K562 (cell line): ENCODE measurements around the gene AFG1L. TPM values are rescaled to one million over a fixed set of nuclear protein-coding genes. Genes with fewer than 3 reads are reported as not detected.

Source experiments
- ATF7 ChIP-seq: fragments of 450-650 bp; IDR thresholded peaks from 2 replicates; pipeline ENCODE4 v1.7.1; 2014; ENCODE audit warnings: mild to moderate bottlenecking, moderate library complexity
- CBX3 ChIP-seq, 2 experiments: IDR thresholded peaks; 1 replicate in 1 of 2; 2 replicates in 1 of 2; pipeline ENCODE4 v1.6.1; 2012; ENCODE audit warnings: inconsistent platforms in 2 of 2, low read length in 2 of 2, borderline replicate concordance in 1 of 2, control low read depth in 1 of 2
- EHMT2 ChIP-seq: fragments of 450-650 bp; IDR thresholded peaks from 2 replicates; pipeline ENCODE4 v1.6.1; 2018; ENCODE audit warnings: antibody characterized with exemption
- ETV1 ChIP-seq: fragments of 450-650 bp; conservative IDR thresholded peaks from 2 replicates; pipeline ENCODE4 v1.6.1; 2016; ENCODE audit warnings: missing genetic modification characterization, control low read depth, low read depth, missing compliant biosample characterization
- FIP1L1 ChIP-seq: fragments of 200-400 bp; formaldehyde crosslinking; IDR thresholded peaks from 2 replicates; pipeline ENCODE4 v1.6.1; 2018; ENCODE audit warnings: mild to moderate bottlenecking, low read depth, low read length; ENCODE audit not compliant: poor library complexity, severe bottlenecking
- HDAC1 ChIP-seq, 2 experiments: fragments of 450-650 bp; IDR thresholded peaks; 2 replicates each; pipeline ENCODE4 v1.6.1; 2016 to 2017; ENCODE audit warnings: inconsistent platforms in 1 of 2, mild to moderate bottlenecking in 1 of 2, moderate library complexity in 1 of 2
- HEY1 ChIP-seq: fragments of 250-450 bp; sonication (Bioruptor Pico); IDR thresholded peaks from 2 replicates; pipeline ENCODE4 v1.5.0; 2020; ENCODE audit warnings: mild to moderate bottlenecking, moderate library complexity, borderline replicate concordance
- HMG20A ChIP-seq: fragments of 450-650 bp; formaldehyde crosslinking; conservative IDR thresholded peaks from 2 replicates; pipeline ENCODE4 v1.4.0; 2020; ENCODE audit warnings: mild to moderate bottlenecking, mixed read lengths
- KLF10 ChIP-seq: fragments of 250-450 bp; sonication (Bioruptor Pico); IDR thresholded peaks from 2 replicates; pipeline ENCODE4 v1.6.1; 2021; ENCODE audit warnings: matching md5 sums
- SP2 ChIP-seq: IDR thresholded peaks from 2 replicates; pipeline ENCODE4 v1.6.1; 2011; ENCODE audit warnings: mild to moderate bottlenecking, low read depth, low read length, moderate library complexity; ENCODE audit not compliant: poor library complexity, severe bottlenecking; ENCODE audit errors: extremely low read depth
- TAF15 ChIP-seq: fragments of 200-400 bp; formaldehyde crosslinking; IDR thresholded peaks from 2 replicates; pipeline ENCODE4 v1.6.1; 2017; ENCODE audit warnings: mild to moderate bottlenecking, low read depth, low read length, moderate library complexity
- TRIM24 ChIP-seq, 2 experiments: fragments of 450-650 bp; IDR thresholded peaks; 2 replicates each; pipeline ENCODE4 v1.6.1; 2016
- ZBTB17 ChIP-seq: fragments of 450-650 bp; formaldehyde crosslinking; IDR thresholded peaks from 2 replicates; pipeline ENCODE4 v1.4.0; 2020; ENCODE audit warnings: mild to moderate bottlenecking
- ZFP30 ChIP-seq: fragments of 250-450 bp; sonication (Bioruptor Pico); IDR thresholded peaks from 2 replicates; pipeline ENCODE4 v1.8.0; 2022; ENCODE audit warnings: moderate library complexity, mild to moderate bottlenecking, inconsistent platforms, borderline replicate concordance
- ZNF23 ChIP-seq: fragments of 250-450 bp; sonication (Bioruptor Pico); IDR thresholded peaks from 2 replicates; pipeline ENCODE4 v1.4.0; 2020; ENCODE audit warnings: mild to moderate bottlenecking
- polyA plus RNA-seq, 8 experiments: library from polyadenylated mRNA; depleted of rRNA in 4 of 8; stranded (reverse) in 5 of 8; unstranded in 3 of 8; fragments of >200 nt; fragmentation: Nextera tagmentation in 2 of 8; fragmentation: Illumina TruSeq in 1 of 8; extraction: Ambion mirVana in 2 of 8; extraction: Trizol in 1 of 8; gene quantifications; 2 replicates each; pipeline versions ENCODE4 v1.2.1 to v1.2.3, GENCODE V29; 2011 to 2014; ENCODE audit warnings: inconsistent platforms in 1 of 8, missing spikeins in 1 of 8
- total RNA-seq, 7 experiments: library from RNA; depleted of rRNA in 6 of 7; stranded (reverse); fragments of >200 nt in 6 of 7; fragmentation: Illumina TruSeq in 2 of 7; extraction: Trizol in 2 of 7; gene quantifications; 2 replicates each; pipeline versions ENCODE4 v1.2.1 to v1.2.3, GENCODE V29; 2011 to 2021; ENCODE audit warnings: low replicate concordance in 1 of 7
- TF ChIP-seq, protein P1 (sequence below): fragments of 200-800 bp; sonication (Bioruptor generic); IDR thresholded peaks from 2 replicates; pipeline ENCODE4 v1.6.1; 2017; ENCODE audit warnings: missing genetic modification characterization, missing compliant biosample characterization
- TF ChIP-seq, protein P2 (sequence below): fragments of 450-650 bp; IDR thresholded peaks from 2 replicates; pipeline ENCODE4 v1.6.1; 2016; ENCODE audit warnings: low read depth
- TF ChIP-seq, protein P3 (sequence below): sonication (generic); formaldehyde crosslinking; IDR thresholded peaks from 2 replicates; pipeline ENCODE4 v1.8.0; 2023; ENCODE audit warnings: mild to moderate bottlenecking, missing genetic modification reagents

AFG1L gene
- total and polyA plus RNA-seq, 9 of the 15 experiments (the other 6 are each of a cell fraction or from before 2014, with no cell fraction given) = 2.2 to 15.5 (median 5.8) TPM

DNA sequence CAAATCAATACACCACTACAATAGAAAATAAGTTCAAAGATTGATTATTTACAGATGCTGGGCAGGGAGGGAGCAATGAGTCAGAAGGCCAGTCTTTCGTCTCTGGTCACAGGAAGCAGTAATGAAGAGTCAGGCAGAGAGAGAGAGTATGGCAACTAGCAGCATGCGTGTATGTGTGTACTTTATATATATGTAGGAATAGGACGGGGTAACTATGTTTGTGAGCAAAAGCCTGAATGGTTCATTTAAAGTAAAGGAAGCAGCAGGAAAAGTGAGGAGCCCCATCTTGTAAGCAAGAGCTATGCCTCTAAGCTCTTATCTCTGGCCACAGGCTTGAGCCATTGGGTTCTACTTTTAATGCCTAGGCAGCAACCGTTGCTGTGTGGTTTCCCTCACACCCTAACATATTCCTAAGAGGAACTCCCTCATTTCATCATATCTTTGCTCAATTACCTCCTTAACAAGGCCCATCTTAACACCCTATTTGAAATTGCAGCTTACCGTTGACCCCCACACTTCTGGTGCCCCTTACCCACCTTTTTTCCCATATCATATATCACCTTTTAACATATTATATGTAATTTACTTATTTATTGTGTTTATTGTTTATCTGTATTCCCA, 66.6 kb downstream of the AFG1L start (continued):
- TF ChIP-seq, protein P1, sequence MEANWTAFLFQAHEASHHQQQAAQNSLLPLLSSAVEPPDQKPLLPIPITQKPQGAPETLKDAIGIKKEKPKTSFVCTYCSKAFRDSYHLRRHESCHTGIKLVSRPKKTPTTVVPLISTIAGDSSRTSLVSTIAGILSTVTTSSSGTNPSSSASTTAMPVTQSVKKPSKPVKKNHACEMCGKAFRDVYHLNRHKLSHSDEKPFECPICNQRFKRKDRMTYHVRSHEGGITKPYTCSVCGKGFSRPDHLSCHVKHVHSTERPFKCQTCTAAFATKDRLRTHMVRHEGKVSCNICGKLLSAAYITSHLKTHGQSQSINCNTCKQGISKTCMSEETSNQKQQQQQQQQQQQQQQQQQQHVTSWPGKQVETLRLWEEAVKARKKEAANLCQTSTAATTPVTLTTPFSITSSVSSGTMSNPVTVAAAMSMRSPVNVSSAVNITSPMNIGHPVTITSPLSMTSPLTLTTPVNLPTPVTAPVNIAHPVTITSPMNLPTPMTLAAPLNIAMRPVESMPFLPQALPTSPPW (CRISPR knock-in tag) = peak; percentile 42; the same call in 1 of the 2 replicates
- TF ChIP-seq ETV1 (no peak; the same call in 1 of the 2 replicates), CBX3 (IDR thresholded peaks at IDR 0.05; ENCODE audit: borderline replicate concordance in 1 of 2, low read length in 2 of 2) (peak in 1 of 2 experiments; percentile 89; a peak in 2 of 3 replicates), ATF7 (peak; percentile 60), ZFP30 (no peak), SP2 (no peak), HEY1 (CRISPR knock-in tag) (no peak), FIP1L1 (no peak), EHMT2 (peak; percentile 90), TRIM24 (IDR thresholded peaks at IDR 0.05) (peak; percentile 48 to 84; a peak in 3 of 4 replicates), KLF10 (CRISPR knock-in tag) (no peak), ZNF23 (CRISPR knock-in tag) (peak; percentile 53; the same call in 1 of the 2 replicates), ZBTB17 (peak; percentile 96), TAF15 (no peak), HDAC1 (IDR thresholded peaks at IDR 0.05) (peak in 1 of 2 experiments; percentile 41; a peak in 1 of 4 replicates), HMG20A (CRISPR knock-in tag) (no peak)
- TF ChIP-seq, protein P2, sequence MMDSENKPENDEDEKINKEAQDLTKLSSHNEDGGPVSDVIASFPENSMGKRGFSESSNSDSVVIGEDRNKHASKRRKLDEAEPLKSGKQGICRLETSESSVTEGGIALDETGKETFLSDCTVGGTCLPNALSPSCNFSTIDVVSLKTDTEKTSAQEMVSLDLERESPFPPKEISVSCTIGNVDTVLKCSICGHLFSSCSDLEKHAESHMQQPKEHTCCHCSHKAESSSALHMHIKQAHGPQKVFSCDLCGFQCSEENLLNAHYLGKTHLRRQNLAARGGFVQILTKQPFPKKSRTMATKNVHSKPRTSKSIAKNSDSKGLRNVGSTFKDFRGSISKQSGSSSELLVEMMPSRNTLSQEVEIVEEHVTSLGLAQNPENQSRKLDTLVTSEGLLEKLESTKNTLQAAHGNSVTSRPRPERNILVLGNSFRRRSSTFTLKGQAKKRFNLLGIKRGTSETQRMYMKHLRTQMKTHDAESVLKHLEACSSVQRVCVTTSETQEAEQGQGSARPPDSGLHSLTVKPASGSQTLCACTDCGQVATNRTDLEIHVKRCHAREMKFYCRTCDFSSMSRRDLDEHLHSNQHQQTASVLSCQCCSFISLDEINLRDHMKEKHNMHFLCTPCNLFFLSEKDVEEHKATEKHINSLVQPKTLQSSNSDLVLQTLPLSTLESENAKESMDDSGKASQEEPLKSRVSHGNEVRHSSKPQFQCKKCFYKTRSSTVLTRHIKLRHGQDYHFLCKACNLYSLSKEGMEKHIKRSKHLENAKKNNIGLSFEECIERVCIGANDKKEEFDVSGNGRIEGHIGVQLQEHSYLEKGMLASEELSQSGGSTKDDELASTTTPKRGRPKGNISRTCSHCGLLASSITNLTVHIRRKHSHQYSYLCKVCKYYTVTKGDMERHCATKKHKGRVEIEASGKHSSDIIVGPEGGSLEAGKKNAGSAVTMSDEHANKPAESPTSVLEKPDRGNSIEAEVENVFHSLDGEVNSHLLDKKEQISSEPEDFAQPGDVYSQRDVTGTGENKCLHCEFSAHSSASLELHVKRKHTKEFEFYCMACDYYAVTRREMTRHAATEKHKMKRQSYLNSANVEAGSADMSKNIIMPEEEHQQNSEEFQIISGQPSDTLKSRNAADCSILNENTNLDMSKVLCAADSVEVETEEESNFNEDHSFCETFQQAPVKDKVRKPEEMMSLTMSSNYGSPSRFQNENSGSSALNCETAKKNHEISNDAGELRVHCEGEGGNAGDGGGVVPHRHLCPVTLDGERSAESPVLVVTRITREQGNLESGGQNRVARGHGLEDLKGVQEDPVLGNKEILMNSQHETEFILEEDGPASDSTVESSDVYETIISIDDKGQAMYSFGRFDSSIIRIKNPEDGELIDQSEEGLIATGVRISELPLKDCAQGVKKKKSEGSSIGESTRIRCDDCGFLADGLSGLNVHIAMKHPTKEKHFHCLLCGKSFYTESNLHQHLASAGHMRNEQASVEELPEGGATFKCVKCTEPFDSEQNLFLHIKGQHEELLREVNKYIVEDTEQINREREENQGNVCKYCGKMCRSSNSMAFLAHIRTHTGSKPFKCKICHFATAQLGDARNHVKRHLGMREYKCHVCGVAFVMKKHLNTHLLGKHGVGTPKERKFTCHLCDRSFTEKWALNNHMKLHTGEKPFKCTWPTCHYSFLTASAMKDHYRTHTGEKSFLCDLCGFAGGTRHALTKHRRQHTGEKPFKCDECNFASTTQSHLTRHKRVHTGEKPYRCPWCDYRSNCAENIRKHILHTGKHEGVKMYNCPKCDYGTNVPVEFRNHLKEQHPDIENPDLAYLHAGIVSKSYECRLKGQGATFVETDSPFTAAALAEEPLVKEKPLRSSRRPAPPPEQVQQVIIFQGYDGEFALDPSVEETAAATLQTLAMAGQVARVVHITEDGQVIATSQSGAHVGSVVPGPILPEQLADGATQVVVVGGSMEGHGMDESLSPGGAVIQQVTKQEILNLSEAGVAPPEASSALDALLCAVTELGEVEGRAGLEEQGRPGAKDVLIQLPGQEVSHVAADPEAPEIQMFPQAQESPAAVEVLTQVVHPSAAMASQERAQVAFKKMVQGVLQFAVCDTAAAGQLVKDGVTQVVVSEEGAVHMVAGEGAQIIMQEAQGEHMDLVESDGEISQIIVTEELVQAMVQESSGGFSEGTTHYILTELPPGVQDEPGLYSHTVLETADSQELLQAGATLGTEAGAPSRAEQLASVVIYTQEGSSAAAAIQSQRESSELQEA = no peak
- TF ChIP-seq, protein P3, sequence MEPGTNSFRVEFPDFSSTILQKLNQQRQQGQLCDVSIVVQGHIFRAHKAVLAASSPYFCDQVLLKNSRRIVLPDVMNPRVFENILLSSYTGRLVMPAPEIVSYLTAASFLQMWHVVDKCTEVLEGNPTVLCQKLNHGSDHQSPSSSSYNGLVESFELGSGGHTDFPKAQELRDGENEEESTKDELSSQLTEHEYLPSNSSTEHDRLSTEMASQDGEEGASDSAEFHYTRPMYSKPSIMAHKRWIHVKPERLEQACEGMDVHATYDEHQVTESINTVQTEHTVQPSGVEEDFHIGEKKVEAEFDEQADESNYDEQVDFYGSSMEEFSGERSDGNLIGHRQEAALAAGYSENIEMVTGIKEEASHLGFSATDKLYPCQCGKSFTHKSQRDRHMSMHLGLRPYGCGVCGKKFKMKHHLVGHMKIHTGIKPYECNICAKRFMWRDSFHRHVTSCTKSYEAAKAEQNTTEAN = no peak
